Breast epithelium (tissue), 4 donors: ENCODE results near the gene WDR81. TPM values are rescaled to one million over a fixed set of nuclear protein-coding genes. Genes with fewer than 3 reads are reported as not detected.
A peak's percentile ranks its signal among the peaks of the same experiment; 100 is the strongest.

Source experiments
- DNase-seq, 2 donors: peaks; one replicate each; pipeline ENCODE4 v3.0.0-alpha.2; 2019; ENCODE audit warnings: low spot score in 2 of 2
- H3K27ac ChIP-seq, 2 donors: fragments of 200-600 bp; sonication (generic) in 1 of 2; one replicate each; pipeline ENCODE4 v1.5.1; 2016 to 2019; ENCODE audit warnings: mild to moderate bottlenecking in 1 of 2
- H3K27me3 ChIP-seq, 2 donors: fragments of 200-600 bp; sonication (generic) in 1 of 2; one replicate each; pipeline versions ENCODE4 v1.5.1 to v1.6.0; 2017 to 2019; ENCODE audit warnings: control low read depth in 1 of 2, mild to moderate bottlenecking in 1 of 2
- H3K36me3 ChIP-seq: fragments of 200-600 bp; one replicate; pipeline ENCODE4 v1.5.1; 2019
- H3K4me1 ChIP-seq, 2 donors: fragments of 200-600 bp; sonication (generic); one replicate each; pipeline ENCODE4 v1.5.1; 2016 to 2019; ENCODE audit warnings: control low read depth in 1 of 2
- H3K4me3 ChIP-seq, 3 donors: fragments of 200-600 bp; sonication (generic); 1 replicate in 2 of 3; 2 replicates in 1 of 3; pipeline ENCODE4 v1.5.1; 2016 to 2019; ENCODE audit warnings: mild to moderate bottlenecking in 3 of 3, moderate library complexity in 2 of 3
- H3K9me3 ChIP-seq, 2 donors: fragments of 200-600 bp; sonication (generic) in 1 of 2; one replicate each; pipeline ENCODE4 v1.5.1; 2016 to 2019; ENCODE audit warnings: control low read depth in 1 of 2
- CTCF ChIP-seq, 3 donors: fragments of 450-650 bp; IDR thresholded peaks; one replicate each; pipeline ENCODE4 v1.5.1; 2016 to 2017; ENCODE audit warnings: antibody characterized with exemption in 3 of 3, mild to moderate bottlenecking in 3 of 3, moderate library complexity in 3 of 3
- POLR2A ChIP-seq: fragments of 450-650 bp; IDR thresholded peaks from one replicate; pipeline ENCODE4 v1.6.1; 2016; ENCODE audit warnings: antibody characterized with exemption, mild to moderate bottlenecking, moderate library complexity
- POLR2AphosphoS5 ChIP-seq, 3 donors: sonication (generic); formaldehyde crosslinking; IDR thresholded peaks; one replicate each; pipeline ENCODE4 v1.6.1; 2017; ENCODE audit warnings: antibody characterized with exemption in 3 of 3
- intact Hi-C: fragments of 100-400 bp; cut with DNase I; formaldehyde crosslinking; loops from one replicate; pipeline ENCODE4 v1.15.1; 2023; ENCODE audit warnings: low total_unique reads
- total RNA-seq, 3 donors: library from RNA; depleted of rRNA; stranded (reverse); fragments of >200 nt; gene quantifications; one replicate each; pipeline ENCODE4 v1.1.0, GENCODE V29; 2016

Gene WDR81
- total RNA-seq, 3 donors from 2014 or later: 36.6 to 52.6 (median 41.6) TPM

GRCh38 chr17:1773696-1774181 lies 49.2 kb downstream of the WDR81 start:
- TF ChIP-seq POLR2AphosphoS5 (IDR thresholded peaks at IDR 0.05) (no peak), POLR2A (no peak), CTCF (IDR thresholded peaks at IDR 0.05) (no peak)
- H3K36me3 ChIP-seq: no peaks in the 10 kb centered on the region
- H3K27ac ChIP-seq: peak overlapping the region; percentile 77 to 87
- peaks cover 3 to 7% of the 10 kb centered on the region in 2 donors for H3K4me1 ChIP-seq
- no peaks in the 10 kb centered on the region for H3K27me3 ChIP-seq
- H3K9me3 ChIP-seq: no peaks in the 10 kb centered on the region
- intact Hi-C loops: no loop called here
- H3K4me3 ChIP-seq: no peak overlapping the region
- DNase-seq: peak in 1 of 2 donors; percentile 35

GRCh38 chr17:1774390-1775176 lies 50.1 kb downstream of the WDR81 start:
- peak overlapping the region; percentile 77 to 87 for H3K27ac ChIP-seq
- no peak for DNase-seq
- no peaks in the 10 kb centered on the region for H3K27me3 ChIP-seq
- no peaks in the 10 kb centered on the region for H3K36me3 ChIP-seq
- no peak overlapping the region for H3K4me3 ChIP-seq
- H3K4me1 ChIP-seq: peaks cover 3 to 7% of the 10 kb centered on the region in 2 donors
- TF ChIP-seq CTCF (IDR thresholded peaks at IDR 0.05): no peak
- no peak for TF ChIP-seq POLR2AphosphoS5 (IDR thresholded peaks at IDR 0.05)
- TF ChIP-seq POLR2A: no peak
- intact Hi-C loops: no loop called here
- H3K9me3 ChIP-seq: no peaks in the 10 kb centered on the region

- intact Hi-C loops: no loop called here
- no peaks in the 10 kb centered on the region for H3K36me3 ChIP-seq
- peaks cover 0 to 7% of the 10 kb centered on the region in 2 donors for H3K4me1 ChIP-seq
- no peaks in the 10 kb centered on the region for H3K9me3 ChIP-seq
- TF ChIP-seq CTCF (IDR thresholded peaks at IDR 0.05) (no peak), POLR2A (no peak), POLR2AphosphoS5 (IDR thresholded peaks at IDR 0.05) (no peak)
- DNase-seq: no peak
- peak overlapping the region; percentile 74 to 77 for H3K27ac ChIP-seq
- no peak overlapping the region for H3K4me3 ChIP-seq
- no peaks in the 10 kb centered on the region for H3K27me3 ChIP-seq
Measured at GRCh38 chr17:1776328-1776727, 51.8 kb downstream of the WDR81 start.

GRCh38 chr17:1776857-1777256 lies 52.4 kb downstream of the WDR81 start:
- Histone ChIP-seq H3K9me3 (no peaks in the 10 kb centered on the region), H3K27ac (peak overlapping the region; percentile 74 to 77), H3K27me3 (no peaks in the 10 kb centered on the region), H3K36me3 (no peaks in the 10 kb centered on the region), H3K4me1 (peaks cover 0 to 7% of the 10 kb centered on the region in 2 donors), H3K4me3 (no peak overlapping the region)
- intact Hi-C loops: no loop called here
- TF ChIP-seq POLR2A (no peak), POLR2AphosphoS5 (IDR thresholded peaks at IDR 0.05) (no peak), CTCF (IDR thresholded peaks at IDR 0.05) (no peak)
- DNase-seq: no peak

GRCh38 chr17:1779571-1780131 lies 55.1 kb downstream of the WDR81 start:
- DNase-seq: peak; percentile 78 to 94
- no peaks in the 10 kb centered on the region for H3K27me3 ChIP-seq
- no peaks in the 10 kb centered on the region for H3K9me3 ChIP-seq
- TF ChIP-seq CTCF (IDR thresholded peaks at IDR 0.05) (no peak), POLR2AphosphoS5 (IDR thresholded peaks at IDR 0.05) (peak in 1 of 3 donors; percentile 60)
- peaks cover 0 to 6% of the 10 kb centered on the region in 2 donors for H3K4me1 ChIP-seq
- peak overlapping the region; percentile 93 to 94 for H3K27ac ChIP-seq
- no peaks in the 10 kb centered on the region for H3K36me3 ChIP-seq
- intact Hi-C loops: no loop called here
- H3K4me3 ChIP-seq: peak overlapping the region in 1 of 3 donors; percentile 40
